ENCODE measurements around the gene JRKL.

Gene JRKL

GRCh38 chr11:96390488-96390792 lies 627 bp downstream of the JRKL start:
- Histone ChIP-seq H2BK5ac (ENCODE audit: low read length) (no peak overlapping the region), H3K18ac (ENCODE audit: low read length) (peak overlapping the region; percentile 42), H3K4me3 (ENCODE audit: low read length) (peak overlapping the region; percentile 77), H4K5ac (ENCODE audit: low read length) (no peak overlapping the region), H2AK5ac (ENCODE audit: low read length) (no peak overlapping the region), H4K8ac (ENCODE audit: low read depth, low read length) (no peak overlapping the region), H3K36me3 (ENCODE audit: control insufficient read depth, insufficient read depth, low read length) (no peaks in the 10 kb centered on the region), H3K79me2 (ENCODE audit: control insufficient read depth, insufficient read depth, low read length) (peaks cover 1% of the 10 kb centered on the region), H2BK120ac (ENCODE audit: low read depth, low read length) (no peak overlapping the region), H3K9ac (ENCODE audit: low read length) (peak overlapping the region; percentile 87), H3K27me3 (ENCODE audit: insufficient read depth, low read length, poor library complexity) (no peaks in the 10 kb centered on the region), H3K4me2 (ENCODE audit: low read length) (peak overlapping the region; percentile 83), H3K79me1 (ENCODE audit: low read length) (no peaks in the 10 kb centered on the region), H3K27ac (ENCODE audit: low read depth, low read length) (no peak overlapping the region), H3K23ac (ENCODE audit: low read length) (no peak overlapping the region), H3K4ac (ENCODE audit: low read depth, low read length) (no peak overlapping the region), H3K56ac (ENCODE audit: low read length) (peak overlapping the region; percentile 90), H2BK15ac (replicated peaks; ENCODE audit: low read depth) (no peak overlapping the region), H3K4me1 (ENCODE audit: control insufficient read depth, low read depth, low read length) (no peaks in the 10 kb centered on the region)
- no peak for DNase-seq
- no CpG with 5 or more reads among the region's 6 CpGs for WGBS (ENCODE audit: extremely low coverage, insufficient coverage, low lambda C conversion rate)

DNA sequence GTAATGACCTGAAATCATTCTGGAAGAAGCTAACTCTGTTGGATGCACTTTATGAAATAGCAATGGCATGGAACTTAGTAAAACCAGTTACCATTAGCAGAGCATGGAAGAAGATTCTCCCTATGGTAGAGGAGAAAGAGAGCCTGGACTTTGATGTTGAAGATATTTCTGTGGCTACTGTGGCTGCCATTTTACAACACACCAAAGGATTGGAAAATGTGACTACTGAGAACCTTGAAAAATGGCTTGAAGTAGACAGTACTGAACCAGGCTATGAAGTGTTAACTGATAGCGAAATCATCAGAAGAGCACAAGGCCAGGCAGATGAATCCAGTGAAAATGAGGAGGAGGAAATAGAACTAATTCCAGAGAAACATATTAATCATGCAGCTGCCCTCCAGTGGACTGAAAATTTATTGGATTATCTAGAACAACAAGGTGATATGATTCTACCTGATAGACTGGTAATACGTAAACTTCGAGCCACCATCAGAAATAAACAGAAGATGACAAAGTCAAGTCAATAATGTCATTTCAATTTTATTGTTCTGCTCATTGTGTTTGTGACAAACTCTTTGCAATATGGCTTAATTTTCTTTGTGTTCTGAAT lies 2.0 kb downstream of the JRKL start:
- Histone ChIP-seq H3K27me3 (ENCODE audit: insufficient read depth, low read length, poor library complexity) (no peaks in the 10 kb centered on the region), H3K4ac (ENCODE audit: low read depth, low read length) (no peak overlapping the region), H3K36me3 (ENCODE audit: control insufficient read depth, insufficient read depth, low read length) (no peaks in the 10 kb centered on the region), H3K79me2 (ENCODE audit: control insufficient read depth, insufficient read depth, low read length) (peaks cover 1% of the 10 kb centered on the region), H3K79me1 (ENCODE audit: low read length) (no peaks in the 10 kb centered on the region), H3K23ac (ENCODE audit: low read length) (no peak overlapping the region), H3K18ac (ENCODE audit: low read length) (no peak overlapping the region), H3K56ac (ENCODE audit: low read length) (no peak overlapping the region), H2BK120ac (ENCODE audit: low read depth, low read length) (no peak overlapping the region), H4K5ac (ENCODE audit: low read length) (no peak overlapping the region), H3K27ac (ENCODE audit: low read depth, low read length) (no peak overlapping the region), H3K4me2 (ENCODE audit: low read length) (no peak overlapping the region), H2BK15ac (replicated peaks; ENCODE audit: low read depth) (no peak overlapping the region), H2BK5ac (ENCODE audit: low read length) (no peak overlapping the region), H3K9ac (ENCODE audit: low read length) (no peak overlapping the region), H4K8ac (ENCODE audit: low read depth, low read length) (no peak overlapping the region), H2AK5ac (ENCODE audit: low read length) (no peak overlapping the region), H3K4me3 (ENCODE audit: low read length) (no peak overlapping the region), H3K4me1 (ENCODE audit: control insufficient read depth, low read depth, low read length) (no peaks in the 10 kb centered on the region)
- DNase-seq: no peak
- WGBS (ENCODE audit: extremely low coverage, insufficient coverage, low lambda C conversion rate): no CpG with 5 or more reads among the region's 3 CpGs

DNA sequence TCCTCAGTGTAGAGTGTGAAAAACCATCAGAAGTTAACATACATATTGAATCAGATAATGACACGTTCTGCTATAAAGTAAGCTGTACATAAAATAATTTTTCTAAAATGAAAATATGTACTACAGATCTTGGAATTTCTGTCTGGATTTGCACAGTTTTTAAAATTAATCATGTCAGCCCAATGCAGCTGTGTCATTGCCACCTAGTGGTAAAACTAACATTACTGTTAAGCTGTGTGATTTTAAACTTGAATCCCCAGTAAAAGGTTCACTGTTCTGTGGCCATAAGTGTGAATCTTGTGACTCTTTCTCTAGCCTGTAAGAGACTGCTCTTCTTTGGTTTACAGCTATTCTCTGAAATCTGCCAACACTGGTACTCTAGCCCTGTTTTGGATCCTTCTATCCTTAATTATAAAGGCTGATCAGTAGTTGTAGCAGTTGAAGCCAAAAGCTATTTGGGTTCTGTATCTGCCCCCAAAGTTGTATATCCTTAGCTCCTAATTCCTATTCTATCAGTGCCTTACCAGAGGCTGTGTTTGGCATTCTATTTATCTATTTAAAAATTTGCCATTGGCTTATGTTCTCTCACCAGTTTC lies 4.0 kb downstream of the JRKL start:
- H2BK5ac ChIP-seq (ENCODE audit: low read length): no peak overlapping the region

GRCh38 chr11:96394773-96395172 lies 5.0 kb downstream of the JRKL start:
- Histone ChIP-seq H2AK5ac (ENCODE audit: low read length) (no peak overlapping the region), H4K5ac (ENCODE audit: low read length) (no peak overlapping the region), H3K79me2 (ENCODE audit: control insufficient read depth, insufficient read depth, low read length) (no peaks in the 10 kb centered on the region), H3K27me3 (ENCODE audit: insufficient read depth, low read length, poor library complexity) (no peaks in the 10 kb centered on the region), H3K18ac (ENCODE audit: low read length) (no peak overlapping the region), H3K4me2 (ENCODE audit: low read length) (no peak overlapping the region), H3K4me1 (ENCODE audit: control insufficient read depth, low read depth, low read length) (no peaks in the 10 kb centered on the region), H3K36me3 (ENCODE audit: control insufficient read depth, insufficient read depth, low read length) (no peaks in the 10 kb centered on the region), H3K27ac (ENCODE audit: low read depth, low read length) (no peak overlapping the region), H2BK15ac (replicated peaks; ENCODE audit: low read depth) (no peak overlapping the region), H3K56ac (ENCODE audit: low read length) (no peak overlapping the region), H3K9ac (ENCODE audit: low read length) (no peak overlapping the region), H2BK5ac (ENCODE audit: low read length) (no peak overlapping the region), H3K79me1 (ENCODE audit: low read length) (no peaks in the 10 kb centered on the region), H3K4me3 (ENCODE audit: low read length) (no peak overlapping the region), H3K23ac (ENCODE audit: low read length) (no peak overlapping the region), H4K8ac (ENCODE audit: low read depth, low read length) (no peak overlapping the region), H3K4ac (ENCODE audit: low read depth, low read length) (no peak overlapping the region), H2BK120ac (ENCODE audit: low read depth, low read length) (no peak overlapping the region)
- no peak for DNase-seq

More for the DNA sequence above, 4.0 kb downstream of the JRKL start:
- H3K79me1 ChIP-seq (ENCODE audit: low read length): no peaks in the 10 kb centered on the region
- H2BK120ac ChIP-seq (ENCODE audit: low read depth, low read length): no peak overlapping the region
- H4K8ac ChIP-seq (ENCODE audit: low read depth, low read length): no peak overlapping the region
- H2AK5ac ChIP-seq (ENCODE audit: low read length): no peak overlapping the region
- no peak overlapping the region for H2BK15ac ChIP-seq (replicated peaks; ENCODE audit: low read depth)
- no peak overlapping the region for H3K9ac ChIP-seq (ENCODE audit: low read length)
- H3K56ac ChIP-seq (ENCODE audit: low read length): no peak overlapping the region
- H3K27me3 ChIP-seq (ENCODE audit: insufficient read depth, low read length, poor library complexity): no peaks in the 10 kb centered on the region
- no peak overlapping the region for H3K4me3 ChIP-seq (ENCODE audit: low read length)
- H3K36me3 ChIP-seq (ENCODE audit: control insufficient read depth, insufficient read depth, low read length): no peaks in the 10 kb centered on the region
- no peak overlapping the region for H3K4ac ChIP-seq (ENCODE audit: low read depth, low read length)
- no peak overlapping the region for H3K4me2 ChIP-seq (ENCODE audit: low read length)
- DNase-seq: peak; percentile 45
- no peaks in the 10 kb centered on the region for H3K79me2 ChIP-seq (ENCODE audit: control insufficient read depth, insufficient read depth, low read length)
- no peak overlapping the region for H3K23ac ChIP-seq (ENCODE audit: low read length)
- H3K4me1 ChIP-seq (ENCODE audit: control insufficient read depth, low read depth, low read length): no peaks in the 10 kb centered on the region
- no peak overlapping the region for H3K18ac ChIP-seq (ENCODE audit: low read length)
- WGBS (ENCODE audit: extremely low coverage, insufficient coverage, low lambda C conversion rate): no CpG with 5 or more reads among the region's 1 CpG
- no peak overlapping the region for H3K27ac ChIP-seq (ENCODE audit: low read depth, low read length)
- H4K5ac ChIP-seq (ENCODE audit: low read length): no peak overlapping the region

DNA sequence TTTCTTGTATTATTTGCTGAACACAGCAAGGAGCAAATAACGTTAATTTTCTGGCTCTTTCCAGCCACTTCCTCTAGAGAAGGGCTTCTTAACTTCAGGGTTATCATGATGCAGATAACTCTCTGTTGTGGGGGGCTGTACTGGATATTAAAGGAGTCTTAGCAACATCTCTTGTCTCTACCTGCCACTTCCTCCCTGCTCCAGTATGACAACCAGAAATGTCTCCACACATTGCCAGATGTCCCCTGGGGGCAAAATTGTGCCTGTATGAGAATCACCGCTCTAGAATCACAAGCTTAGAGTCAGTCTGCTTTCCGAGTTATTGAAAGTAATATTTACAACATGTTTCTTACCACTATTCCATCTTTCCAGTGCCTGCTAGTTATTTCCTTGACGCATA lies 6.8 kb downstream of the JRKL start:
- DNase-seq: no peak
- Histone ChIP-seq H3K18ac (ENCODE audit: low read length) (no peak overlapping the region), H3K4me1 (ENCODE audit: control insufficient read depth, low read depth, low read length) (no peaks in the 10 kb centered on the region), H3K4me3 (ENCODE audit: low read length) (no peak overlapping the region), H4K8ac (ENCODE audit: low read depth, low read length) (no peak overlapping the region), H3K27ac (ENCODE audit: low read depth, low read length) (no peak overlapping the region), H3K56ac (ENCODE audit: low read length) (no peak overlapping the region), H3K27me3 (ENCODE audit: insufficient read depth, low read length, poor library complexity) (no peaks in the 10 kb centered on the region), H2BK15ac (replicated peaks; ENCODE audit: low read depth) (no peak overlapping the region), H2BK120ac (ENCODE audit: low read depth, low read length) (no peak overlapping the region), H3K23ac (ENCODE audit: low read length) (no peak overlapping the region), H3K79me2 (ENCODE audit: control insufficient read depth, insufficient read depth, low read length) (no peaks in the 10 kb centered on the region), H4K5ac (ENCODE audit: low read length) (no peak overlapping the region), H2AK5ac (ENCODE audit: low read length) (no peak overlapping the region), H3K79me1 (ENCODE audit: low read length) (no peaks in the 10 kb centered on the region), H3K36me3 (ENCODE audit: control insufficient read depth, insufficient read depth, low read length) (no peaks in the 10 kb centered on the region), H3K9ac (ENCODE audit: low read length) (no peak overlapping the region), H3K4ac (ENCODE audit: low read depth, low read length) (no peak overlapping the region), H2BK5ac (ENCODE audit: low read length) (no peak overlapping the region), H3K4me2 (ENCODE audit: low read length) (no peak overlapping the region)
- WGBS (ENCODE audit: extremely low coverage, insufficient coverage, low lambda C conversion rate): no CpG with 5 or more reads among the region's 4 CpGs

DNA sequence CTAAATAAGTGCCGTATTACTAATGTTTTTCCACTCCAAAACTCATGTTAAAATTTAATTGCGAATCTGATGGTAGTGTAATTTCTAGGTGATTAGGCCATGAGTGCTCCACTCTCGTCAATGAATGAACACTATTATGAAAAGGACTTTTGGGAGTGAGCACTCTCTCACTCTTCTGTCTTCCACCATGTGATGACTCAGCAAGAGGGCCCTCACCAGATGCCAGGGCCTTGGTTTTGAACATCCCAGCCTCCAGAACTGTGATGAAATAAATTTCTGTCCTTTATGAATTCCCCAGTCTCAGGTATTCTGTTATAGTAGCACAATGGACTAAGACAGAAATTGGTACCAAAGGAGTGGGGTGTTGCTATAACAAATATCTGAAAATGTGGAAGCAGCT lies 8.1 kb downstream of the JRKL start:
- no peak overlapping the region for H3K4me3 ChIP-seq (ENCODE audit: low read length)
- H3K4ac ChIP-seq (ENCODE audit: low read depth, low read length): no peak overlapping the region
- no peak overlapping the region for H3K9ac ChIP-seq (ENCODE audit: low read length)
- no peak overlapping the region for H2AK5ac ChIP-seq (ENCODE audit: low read length)
- no peaks in the 10 kb centered on the region for H3K27me3 ChIP-seq (ENCODE audit: insufficient read depth, low read length, poor library complexity)
- no peak overlapping the region for H3K27ac ChIP-seq (ENCODE audit: low read depth, low read length)
- no peak overlapping the region for H4K8ac ChIP-seq (ENCODE audit: low read depth, low read length)
- no peaks in the 10 kb centered on the region for H3K79me2 ChIP-seq (ENCODE audit: control insufficient read depth, insufficient read depth, low read length)
- no peak overlapping the region for H3K56ac ChIP-seq (ENCODE audit: low read length)
- no peak for DNase-seq
- no peak overlapping the region for H2BK5ac ChIP-seq (ENCODE audit: low read length)
- H3K4me2 ChIP-seq (ENCODE audit: low read length): no peak overlapping the region
- no peaks in the 10 kb centered on the region for H3K4me1 ChIP-seq (ENCODE audit: control insufficient read depth, low read depth, low read length)
- no peak overlapping the region for H3K18ac ChIP-seq (ENCODE audit: low read length)
- H3K79me1 ChIP-seq (ENCODE audit: low read length): no peaks in the 10 kb centered on the region
- H4K5ac ChIP-seq (ENCODE audit: low read length): no peak overlapping the region
- H2BK120ac ChIP-seq (ENCODE audit: low read depth, low read length): no peak overlapping the region
- no CpG with 5 or more reads among the region's 3 CpGs for WGBS (ENCODE audit: extremely low coverage, insufficient coverage, low lambda C conversion rate)
- no peak overlapping the region for H2BK15ac ChIP-seq (replicated peaks; ENCODE audit: low read depth)
- H3K36me3 ChIP-seq (ENCODE audit: control insufficient read depth, insufficient read depth, low read length): no peaks in the 10 kb centered on the region
- H3K23ac ChIP-seq (ENCODE audit: low read length): no peak overlapping the region

All from mesendoderm (in vitro differentiated cells).